Upper lobe of left lung (tissue), 6 donors: ENCODE measurements around the gene TMEM63A. TPM values are rescaled to one million over a fixed set of nuclear protein-coding genes. Genes with fewer than 3 reads are reported as not detected.

Experiments
- ATAC-seq, 2 donors: fragments of 200-7000 bp; cut with Tn5 transposase; one replicate each; pipeline ENCODE4 v1.9.1; 2022; ENCODE audit warnings: mild to moderate bottlenecking in 2 of 2, moderate library complexity in 2 of 2; ENCODE audit not compliant: low FRiP score in 2 of 2
- DNase-seq, 2 donors: peaks; one replicate each; pipeline ENCODE4 v3.0.0-alpha.2; 2019 to 2020
- H3K27ac ChIP-seq, 4 donors: fragments of 200-600 bp; sonication (generic); one replicate each; pipeline ENCODE4 v1.5.1; 2016 to 2019
- H3K27me3 ChIP-seq, 4 donors: fragments of 200-600 bp; sonication (generic); one replicate each; pipeline ENCODE4 v1.5.1; 2017 to 2019
- H3K36me3 ChIP-seq, 4 donors: fragments of 200-600 bp; sonication (generic); one replicate each; pipeline ENCODE4 v1.5.1; 2016 to 2019
- H3K4me1 ChIP-seq, 4 donors: fragments of 200-600 bp; sonication (generic); one replicate each; pipeline ENCODE4 v1.5.1; 2018 to 2019
- H3K4me3 ChIP-seq, 4 donors: fragments of 200-600 bp; sonication (generic); one replicate each; pipeline ENCODE4 v1.5.1; 2017 to 2019; ENCODE audit warnings: mild to moderate bottlenecking in 2 of 4, moderate library complexity in 1 of 4
- H3K9me3 ChIP-seq, 4 donors: fragments of 200-600 bp; sonication (generic); one replicate each; pipeline ENCODE4 v1.5.1; 2018 to 2019
- EP300 ChIP-seq, 4 donors: sonication (generic); formaldehyde crosslinking; IDR thresholded peaks; one replicate each; pipeline ENCODE4 v1.5.1; 2017; ENCODE audit warnings: antibody characterized with exemption in 4 of 4, control low read depth in 2 of 4
- POLR2A ChIP-seq, 4 donors: fragments of 450-650 bp; IDR thresholded peaks; one replicate each; pipeline ENCODE4 v1.5.1; 2016 to 2017; ENCODE audit warnings: antibody characterized with exemption in 4 of 4, mild to moderate bottlenecking in 2 of 4
- POLR2AphosphoS5 ChIP-seq, 2 donors: sonication (generic); formaldehyde crosslinking; IDR thresholded peaks; one replicate each; pipeline ENCODE4 v1.5.1; 2017; ENCODE audit warnings: antibody characterized with exemption in 2 of 2
- WGBS, 2 donors: methylation state at CpG; one replicate each; pipeline ENCODE4 v1.1.5; 2017 to 2018; 5-methylcytosine and 5-hydroxymethylcytosine counted together
- total RNA-seq, 6 donors: library from RNA; depleted of rRNA in 4 of 6; stranded (reverse); fragments of >200 nt in 4 of 6; gene quantifications; one replicate each; pipeline versions ENCODE4 v1.1.0 to v1.2.1, GENCODE V29; 2016 to 2021
- TF ChIP-seq, protein P1 (sequence below), 6 experiments: fragments of 450-650 bp in 4 of 6; fragments of 200-600 bp in 2 of 6; sonication (generic) in 2 of 6; IDR thresholded peaks; one replicate each; pipeline ENCODE4 v1.5.1; 2016 to 2019; ENCODE audit warnings: antibody characterized with exemption in 6 of 6
- donor health status: DM: no; HTN: no; CAD: no; lungs with moderate emphysema.
- donor health status: DM: no; HTN: yes; CAD: no; lungs with severe emphysema.

The TMEM63A gene
- total RNA-seq, 6 donors from 2014 or later: 57.9 to 244 (median 105) TPM

- H3K36me3 ChIP-seq: peaks cover 0 to 46% (median 9%) of the 10 kb centered on the region in 4 donors
- H3K27ac ChIP-seq: peak overlapping the region in 1 of 4 donors; percentile 1
- DNase-seq (peak in 1 of 2 donors; percentile 64), ATAC-seq (no peak)
- TF ChIP-seq, protein P1, sequence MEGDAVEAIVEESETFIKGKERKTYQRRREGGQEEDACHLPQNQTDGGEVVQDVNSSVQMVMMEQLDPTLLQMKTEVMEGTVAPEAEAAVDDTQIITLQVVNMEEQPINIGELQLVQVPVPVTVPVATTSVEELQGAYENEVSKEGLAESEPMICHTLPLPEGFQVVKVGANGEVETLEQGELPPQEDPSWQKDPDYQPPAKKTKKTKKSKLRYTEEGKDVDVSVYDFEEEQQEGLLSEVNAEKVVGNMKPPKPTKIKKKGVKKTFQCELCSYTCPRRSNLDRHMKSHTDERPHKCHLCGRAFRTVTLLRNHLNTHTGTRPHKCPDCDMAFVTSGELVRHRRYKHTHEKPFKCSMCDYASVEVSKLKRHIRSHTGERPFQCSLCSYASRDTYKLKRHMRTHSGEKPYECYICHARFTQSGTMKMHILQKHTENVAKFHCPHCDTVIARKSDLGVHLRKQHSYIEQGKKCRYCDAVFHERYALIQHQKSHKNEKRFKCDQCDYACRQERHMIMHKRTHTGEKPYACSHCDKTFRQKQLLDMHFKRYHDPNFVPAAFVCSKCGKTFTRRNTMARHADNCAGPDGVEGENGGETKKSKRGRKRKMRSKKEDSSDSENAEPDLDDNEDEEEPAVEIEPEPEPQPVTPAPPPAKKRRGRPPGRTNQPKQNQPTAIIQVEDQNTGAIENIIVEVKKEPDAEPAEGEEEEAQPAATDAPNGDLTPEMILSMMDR (IDR thresholded peaks at IDR 0.05): no peak
- no peak for TF ChIP-seq POLR2AphosphoS5 (IDR thresholded peaks at IDR 0.05)
- TF ChIP-seq EP300 (IDR thresholded peaks at IDR 0.05): no peak
- TF ChIP-seq POLR2A (IDR thresholded peaks at IDR 0.05): no peak
- WGBS, 2 donors: 90 to 94% methylated on average over 12 to 22 of the region's 23 CpGs
- H3K9me3 ChIP-seq: no peaks in the 10 kb centered on the region
- peaks cover 28 to 40% (median 30%) of the 10 kb centered on the region in 4 donors for H3K4me1 ChIP-seq
- H3K4me3 ChIP-seq: no peak overlapping the region
- H3K27me3 ChIP-seq: no peaks in the 10 kb centered on the region
These were observed 39.8 kb upstream of the TMEM63A start for GRCh38 chr1:225921734-225922709.

- peaks cover 1 to 57% (median 19%) of the 10 kb centered on the region in 4 donors for H3K36me3 ChIP-seq
- DNase-seq: peak in 1 of 2 donors; percentile 62
- H3K4me3 ChIP-seq: no peak overlapping the region
- H3K9me3 ChIP-seq: no peaks in the 10 kb centered on the region
- no peak for ATAC-seq
- TF ChIP-seq POLR2AphosphoS5 (IDR thresholded peaks at IDR 0.05): no peak
- TF ChIP-seq, protein P1 (IDR thresholded peaks at IDR 0.05): no peak
- TF ChIP-seq POLR2A (IDR thresholded peaks at IDR 0.05): no peak
- TF ChIP-seq EP300 (IDR thresholded peaks at IDR 0.05): no peak
- no peaks in the 10 kb centered on the region for H3K27me3 ChIP-seq
- peaks cover 27 to 44% (median 29%) of the 10 kb centered on the region in 4 donors for H3K4me1 ChIP-seq
- WGBS, 2 donors: 9 to 20% methylated on average over 4 to 5 of the region's 5 CpGs
- peak overlapping the region in 3 of 4 donors; percentile 49 to 67 (median 49) for H3K27ac ChIP-seq
These were observed 37.7 kb upstream of the TMEM63A start for GRCh38 chr1:225919906-225920305.

- DNase-seq: no peak
- Histone ChIP-seq H3K9me3 (no peaks in the 10 kb centered on the region), H3K27me3 (no peaks in the 10 kb centered on the region), H3K4me3 (no peak overlapping the region), H3K36me3 (peaks cover 5 to 57% (median 20%) of the 10 kb centered on the region in 4 donors), H3K4me1 (peaks cover 23 to 35% (median 24%) of the 10 kb centered on the region in 4 donors), H3K27ac (no peak overlapping the region)
- WGBS, 2 donors: 93 to 95% methylated on average over 3 to 4 of the region's 4 CpGs
- TF ChIP-seq POLR2A (IDR thresholded peaks at IDR 0.05) (no peak), POLR2AphosphoS5 (IDR thresholded peaks at IDR 0.05) (no peak), EP300 (IDR thresholded peaks at IDR 0.05) (no peak)
- TF ChIP-seq, protein P1 (IDR thresholded peaks at IDR 0.05): no peak
- no peak for ATAC-seq
These were observed 36.1 kb upstream of the TMEM63A start for GRCh38 chr1:225918280-225918679.

DNA sequence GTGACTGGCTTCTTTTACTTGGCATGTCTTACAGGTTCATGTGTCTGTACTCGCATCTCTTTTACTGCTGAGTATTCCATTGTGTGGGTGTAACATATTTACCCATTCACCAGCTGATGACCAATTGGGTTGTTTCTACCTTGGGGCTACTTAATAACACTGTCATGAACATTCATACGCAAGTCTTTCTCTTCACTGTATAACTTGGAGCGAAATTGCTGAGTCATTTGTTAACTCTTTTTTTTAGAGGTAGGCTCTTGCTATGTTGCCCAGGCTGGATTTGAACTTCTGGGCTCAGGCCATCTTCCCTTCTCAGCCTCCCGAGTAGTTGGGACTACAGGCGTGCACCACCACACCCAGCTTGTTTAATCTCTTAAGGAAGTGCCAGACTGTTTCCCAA lies 35.4 kb upstream of the TMEM63A start:
- TF ChIP-seq EP300 (IDR thresholded peaks at IDR 0.05) (no peak), POLR2AphosphoS5 (IDR thresholded peaks at IDR 0.05) (no peak), POLR2A (IDR thresholded peaks at IDR 0.05) (no peak)
- TF ChIP-seq, protein P1 (IDR thresholded peaks at IDR 0.05): no peak
- ATAC-seq: no peak
- no peak overlapping the region for H3K4me3 ChIP-seq
- H3K4me1 ChIP-seq: peaks cover 16 to 28% (median 16%) of the 10 kb centered on the region in 4 donors
- H3K27me3 ChIP-seq: no peaks in the 10 kb centered on the region
- no peak for DNase-seq
- WGBS, 2 donors: 88 to 93% methylated on average over 5 of the region's 5 CpGs
- peaks cover 5 to 57% (median 20%) of the 10 kb centered on the region in 4 donors for H3K36me3 ChIP-seq
- no peaks in the 10 kb centered on the region for H3K9me3 ChIP-seq
- no peak overlapping the region for H3K27ac ChIP-seq
